Measurements from ENCODE around the gene SLC25A5. TPM values are rescaled to one million over a fixed set of nuclear protein-coding genes. Genes with fewer than 3 reads are reported as not detected.
A peak's percentile ranks its signal among the peaks of the same experiment; 100 is the strongest.

Gene SLC25A5
- total and polyA plus RNA-seq, 10 of the 15 experiments (the other 5 are each of a cell fraction or from before 2014, with no cell fraction given): 361 to 3,863 (median 618) TPM

DNA sequence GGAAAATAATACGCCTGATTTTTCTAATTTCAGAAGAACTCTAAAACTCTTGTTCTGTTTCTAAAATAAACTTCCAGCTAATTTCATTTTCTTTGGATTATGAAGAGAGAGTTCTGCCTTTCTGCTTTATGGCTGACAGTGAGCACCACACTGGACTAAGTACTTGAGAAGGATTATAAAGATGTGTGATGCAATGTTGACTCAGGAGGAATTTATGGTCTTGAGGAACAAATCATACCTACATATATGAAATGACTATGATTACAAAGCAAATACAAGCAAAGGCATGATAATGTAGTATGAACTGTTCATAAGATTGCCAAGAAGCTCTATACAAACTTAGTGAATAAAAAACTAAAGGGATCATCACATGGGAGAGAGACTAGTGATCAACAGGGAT is 13.0 kb upstream of the SLC25A5 start:
- peak; percentile 54 for FAIRE-seq
- in situ Hi-C loops (cut with MboI) (no loop called here), intact Hi-C loops (cut with micrococcal nuclease; ENCODE audit: unreplicated experiment) (no loop called here)
- no peak for DNase-seq (ENCODE audit: low read depth, low spot score)
- ChIA-PET CTCF (interaction anchor here (1.2 kb wide), 1 partner anchor 336 kb away, joined by 3 read pairs; no protein-coding TSS in a partner anchor), RAD21 (ENCODE audit: unreplicated experiment) (interaction anchor here (0.7 kb wide), 1 partner anchor 84 kb away, joined by 3 read pairs; no protein-coding TSS in a partner anchor), SMC1A (ENCODE audit: uncharacterized antibody, unreplicated experiment) (no interaction called here), POLR2A (interaction anchor here (0.5 to 0.7 kb wide), 2 partner anchors 46 to 55 kb away, joined by 4 to 7 read pairs; no protein-coding TSS in a partner anchor)
- H3K79me2 ChIP-seq (ENCODE audit: control insufficient read depth, insufficient read depth, low read length): no peaks in the 10 kb centered on the region
- BruUV-seq (replicated peaks): no TSS peak
- H3K4me3 ChIP-seq: no peak overlapping the region
- no peaks in the 10 kb centered on the region for H3K9me3 ChIP-seq (replicated peaks; ENCODE audit: control insufficient read depth, insufficient read depth, low read length)
- TF ChIP-seq ZSCAN29 (IDR thresholded peaks at IDR 0.05) (no peak), TAF1 (IDR thresholded peaks at IDR 0.05; ENCODE audit: borderline replicate concordance, low read depth, low read length) (no peak), YY1 (IDR thresholded peaks at IDR 0.05; ENCODE audit: low read depth, low read length) (no peak), CBX5 (IDR thresholded peaks at IDR 0.05; ENCODE audit: low read depth) (no peak), RCOR1 (conservative IDR thresholded peaks at IDR 0.05; ENCODE audit: low read depth, low read length) (no peak), EZH2 (IDR thresholded peaks at IDR 0.05; ENCODE audit: borderline replicate concordance, control insufficient read depth, low read depth, low read length) (no peak)
- H3K4me1 ChIP-seq (ENCODE audit: control insufficient read depth, insufficient read depth, low read length): no peaks in the 10 kb centered on the region
- H3K27ac ChIP-seq (ENCODE audit: control insufficient read depth, insufficient read depth): no peak overlapping the region
- no peak overlapping the region for H2AFZ ChIP-seq (ENCODE audit: control insufficient read depth, low read depth, low read length)
- H3K4me2 ChIP-seq (ENCODE audit: control insufficient read depth, insufficient read depth): no peak overlapping the region
- H4K20me1 ChIP-seq (ENCODE audit: control insufficient read depth, insufficient read depth): no peaks in the 10 kb centered on the region
- ATAC-seq: no peak
- WGBS (ENCODE audit: insufficient coverage, insufficient replicate concordance, low lambda C conversion rate, missing lambda C conversion rate): 88% methylated on average over 1 of the region's 1 CpG
- no peaks in the 10 kb centered on the region; a peak in 1 of 4 replicates for H3K36me3 ChIP-seq (ENCODE audit: control insufficient read depth in 2 of 2, insufficient read depth in 2 of 2, low read length in 1 of 2)
- H3K9ac ChIP-seq (ENCODE audit: control insufficient read depth, insufficient read depth, low read length): no peak overlapping the region
- no peaks in the 10 kb centered on the region for H3K27me3 ChIP-seq (replicated peaks in 1 of 2; ENCODE audit: control insufficient read depth in 2 of 2, insufficient read depth in 2 of 2, low read length in 1 of 2)

DNA sequence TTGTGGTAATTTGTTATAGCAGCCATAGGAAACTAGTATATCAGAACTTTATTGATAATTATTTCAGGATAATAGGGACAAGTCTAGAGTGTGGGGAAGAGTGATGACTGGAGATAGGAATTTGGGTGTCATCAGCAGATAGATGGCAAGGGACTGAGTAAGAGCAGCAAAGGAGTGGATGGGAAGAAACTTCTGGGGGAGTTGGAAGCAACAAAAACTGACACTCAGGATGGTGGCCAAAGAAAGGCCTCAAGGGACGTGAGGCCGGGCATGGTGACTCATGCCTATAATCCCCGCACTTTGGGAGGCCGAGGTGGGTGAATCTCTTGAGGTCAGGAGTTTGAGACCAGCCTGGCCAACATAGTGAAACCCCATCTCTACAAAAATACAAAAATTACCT is 9.1 kb upstream of the SLC25A5 start:
- TF ChIP-seq POU2F2 (IDR thresholded peaks at IDR 0.05; ENCODE audit: borderline replicate concordance, low read depth, low read length): no peak
- TF ChIP-seq, protein P1, sequence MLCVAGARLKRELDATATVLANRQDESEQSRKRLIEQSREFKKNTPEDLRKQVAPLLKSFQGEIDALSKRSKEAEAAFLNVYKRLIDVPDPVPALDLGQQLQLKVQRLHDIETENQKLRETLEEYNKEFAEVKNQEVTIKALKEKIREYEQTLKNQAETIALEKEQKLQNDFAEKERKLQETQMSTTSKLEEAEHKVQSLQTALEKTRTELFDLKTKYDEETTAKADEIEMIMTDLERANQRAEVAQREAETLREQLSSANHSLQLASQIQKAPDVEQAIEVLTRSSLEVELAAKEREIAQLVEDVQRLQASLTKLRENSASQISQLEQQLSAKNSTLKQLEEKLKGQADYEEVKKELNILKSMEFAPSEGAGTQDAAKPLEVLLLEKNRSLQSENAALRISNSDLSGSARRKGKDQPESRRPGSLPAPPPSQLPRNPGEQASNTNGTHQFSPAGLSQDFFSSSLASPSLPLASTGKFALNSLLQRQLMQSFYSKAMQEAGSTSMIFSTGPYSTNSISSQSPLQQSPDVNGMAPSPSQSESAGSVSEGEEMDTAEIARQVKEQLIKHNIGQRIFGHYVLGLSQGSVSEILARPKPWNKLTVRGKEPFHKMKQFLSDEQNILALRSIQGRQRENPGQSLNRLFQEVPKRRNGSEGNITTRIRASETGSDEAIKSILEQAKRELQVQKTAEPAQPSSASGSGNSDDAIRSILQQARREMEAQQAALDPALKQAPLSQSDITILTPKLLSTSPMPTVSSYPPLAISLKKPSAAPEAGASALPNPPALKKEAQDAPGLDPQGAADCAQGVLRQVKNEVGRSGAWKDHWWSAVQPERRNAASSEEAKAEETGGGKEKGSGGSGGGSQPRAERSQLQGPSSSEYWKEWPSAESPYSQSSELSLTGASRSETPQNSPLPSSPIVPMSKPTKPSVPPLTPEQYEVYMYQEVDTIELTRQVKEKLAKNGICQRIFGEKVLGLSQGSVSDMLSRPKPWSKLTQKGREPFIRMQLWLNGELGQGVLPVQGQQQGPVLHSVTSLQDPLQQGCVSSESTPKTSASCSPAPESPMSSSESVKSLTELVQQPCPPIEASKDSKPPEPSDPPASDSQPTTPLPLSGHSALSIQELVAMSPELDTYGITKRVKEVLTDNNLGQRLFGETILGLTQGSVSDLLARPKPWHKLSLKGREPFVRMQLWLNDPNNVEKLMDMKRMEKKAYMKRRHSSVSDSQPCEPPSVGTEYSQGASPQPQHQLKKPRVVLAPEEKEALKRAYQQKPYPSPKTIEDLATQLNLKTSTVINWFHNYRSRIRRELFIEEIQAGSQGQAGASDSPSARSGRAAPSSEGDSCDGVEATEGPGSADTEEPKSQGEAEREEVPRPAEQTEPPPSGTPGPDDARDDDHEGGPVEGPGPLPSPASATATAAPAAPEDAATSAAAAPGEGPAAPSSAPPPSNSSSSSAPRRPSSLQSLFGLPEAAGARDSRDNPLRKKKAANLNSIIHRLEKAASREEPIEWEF (IDR thresholded peaks at IDR 0.05; ENCODE audit: insufficient replicate concordance, low read depth, low read length): no peak
- H3K4me3 ChIP-seq: no peak overlapping the region
- ATAC-seq: no peak
- BruUV-seq (replicated peaks): no TSS peak
- 55% methylated on average over 4 of the region's 4 CpGs for WGBS (ENCODE audit: insufficient coverage, insufficient replicate concordance, low lambda C conversion rate, missing lambda C conversion rate)
- H3K9ac ChIP-seq (ENCODE audit: control insufficient read depth, insufficient read depth, low read length): no peak overlapping the region
- H3K36me3 ChIP-seq (ENCODE audit: control insufficient read depth in 2 of 2, insufficient read depth in 2 of 2, low read length in 1 of 2): no peaks in the 10 kb centered on the region
- in situ Hi-C loops (cut with MboI): no loop called here
- no peak overlapping the region for H3K27ac ChIP-seq (ENCODE audit: control insufficient read depth, insufficient read depth)
- H3K79me2 ChIP-seq (ENCODE audit: control insufficient read depth, insufficient read depth, low read length): no peaks in the 10 kb centered on the region
- RAD21 ChIA-PET (ENCODE audit: unreplicated experiment): no interaction called here
- H2AFZ ChIP-seq (ENCODE audit: control insufficient read depth, low read depth, low read length): no peak overlapping the region
- DNase-seq (ENCODE audit: low read depth, low spot score): no peak
- H3K4me2 ChIP-seq (ENCODE audit: control insufficient read depth, insufficient read depth): no peak overlapping the region
- POLR2A ChIA-PET: no interaction called here
- CTCF ChIA-PET: no interaction called here
- H3K9me3 ChIP-seq (replicated peaks; ENCODE audit: control insufficient read depth, insufficient read depth, low read length): no peaks in the 10 kb centered on the region
- H4K20me1 ChIP-seq (ENCODE audit: control insufficient read depth, insufficient read depth): no peaks in the 10 kb centered on the region
- SMC1A ChIA-PET (ENCODE audit: uncharacterized antibody, unreplicated experiment): no interaction called here
- H3K4me1 ChIP-seq (ENCODE audit: control insufficient read depth, insufficient read depth, low read length): no peaks in the 10 kb centered on the region
- H3K27me3 ChIP-seq (replicated peaks in 1 of 2; ENCODE audit: control insufficient read depth in 2 of 2, insufficient read depth in 2 of 2, low read length in 1 of 2): no peaks in the 10 kb centered on the region
- intact Hi-C loops (cut with micrococcal nuclease; ENCODE audit: unreplicated experiment): no loop called here
- no peak for FAIRE-seq
